ENCODE measurements around the gene TBC1D9.

DNA sequence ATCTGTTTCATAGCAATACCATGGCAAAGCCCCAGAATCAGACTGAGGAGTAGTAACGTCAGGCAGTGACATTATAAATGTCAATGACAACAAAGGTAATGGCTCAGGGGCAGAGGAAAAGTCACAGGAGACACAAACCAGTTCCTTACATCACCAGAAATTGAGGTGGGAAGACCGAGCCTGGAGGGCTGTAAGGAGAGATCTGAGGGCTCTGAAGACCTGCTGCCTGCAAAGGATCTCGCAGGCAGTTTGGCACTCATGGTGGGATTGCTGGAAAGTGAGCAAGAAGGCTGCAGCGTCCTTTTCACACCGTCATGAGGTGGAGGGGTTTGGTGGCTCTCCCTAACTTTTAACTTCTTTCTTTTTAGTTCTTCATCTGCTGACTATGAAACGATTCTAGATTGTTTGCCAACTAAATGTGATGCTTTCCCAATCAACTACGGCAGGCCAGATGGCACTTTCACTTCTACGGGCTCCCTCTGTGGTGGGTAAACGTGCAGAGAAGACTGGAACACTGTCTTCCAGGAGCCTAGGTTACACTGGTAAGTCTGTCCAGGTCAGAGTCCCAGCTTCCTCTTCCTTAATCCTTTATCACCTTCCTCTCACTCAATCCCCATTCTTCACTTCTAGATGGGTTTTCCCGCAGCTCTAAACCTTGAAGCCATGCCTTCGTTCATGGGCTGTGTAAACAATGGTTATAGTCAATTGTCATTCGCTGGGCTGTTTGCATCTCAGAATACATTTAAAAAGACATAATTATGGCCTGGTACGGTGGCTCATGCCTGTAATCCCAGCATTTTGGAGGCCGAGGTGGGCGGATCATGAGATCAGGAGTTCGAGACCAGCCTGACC lies 58.2 kb downstream of the TBC1D9 start:
- TF ChIP-seq, protein P1, sequence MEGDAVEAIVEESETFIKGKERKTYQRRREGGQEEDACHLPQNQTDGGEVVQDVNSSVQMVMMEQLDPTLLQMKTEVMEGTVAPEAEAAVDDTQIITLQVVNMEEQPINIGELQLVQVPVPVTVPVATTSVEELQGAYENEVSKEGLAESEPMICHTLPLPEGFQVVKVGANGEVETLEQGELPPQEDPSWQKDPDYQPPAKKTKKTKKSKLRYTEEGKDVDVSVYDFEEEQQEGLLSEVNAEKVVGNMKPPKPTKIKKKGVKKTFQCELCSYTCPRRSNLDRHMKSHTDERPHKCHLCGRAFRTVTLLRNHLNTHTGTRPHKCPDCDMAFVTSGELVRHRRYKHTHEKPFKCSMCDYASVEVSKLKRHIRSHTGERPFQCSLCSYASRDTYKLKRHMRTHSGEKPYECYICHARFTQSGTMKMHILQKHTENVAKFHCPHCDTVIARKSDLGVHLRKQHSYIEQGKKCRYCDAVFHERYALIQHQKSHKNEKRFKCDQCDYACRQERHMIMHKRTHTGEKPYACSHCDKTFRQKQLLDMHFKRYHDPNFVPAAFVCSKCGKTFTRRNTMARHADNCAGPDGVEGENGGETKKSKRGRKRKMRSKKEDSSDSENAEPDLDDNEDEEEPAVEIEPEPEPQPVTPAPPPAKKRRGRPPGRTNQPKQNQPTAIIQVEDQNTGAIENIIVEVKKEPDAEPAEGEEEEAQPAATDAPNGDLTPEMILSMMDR (IDR thresholded peaks at IDR 0.05) = no peak
- no peak for TF ChIP-seq POLR2A (IDR thresholded peaks at IDR 0.05)
- TF ChIP-seq POLR2AphosphoS5 (IDR thresholded peaks at IDR 0.05) = no peak
